ENCODE data around the gene KDM4B.

The KDM4B gene

GRCh38 chr19:5051619-5052018, 82.7 kb downstream of the KDM4B start:
- DNase-seq (ENCODE audit: low read depth) = no peak

GRCh38 chr19:5052515-5052914, 83.6 kb downstream of the KDM4B start:
- DNase-seq (ENCODE audit: low read depth) = no peak

GRCh38 chr19:5052945-5053485, 84.1 kb downstream of the KDM4B start:
- DNase-seq (ENCODE audit: low read depth) = no peak

GRCh38 chr19:5053661-5054060, 84.7 kb downstream of the KDM4B start:
- DNase-seq (ENCODE audit: low read depth) = no peak

GRCh38 chr19:5054551-5055456, 85.9 kb downstream of the KDM4B start:
- no peak for DNase-seq (ENCODE audit: low read depth)

- DNase-seq (ENCODE audit: low read depth) = no peak
Measured at GRCh38 chr19:5055457-5055776, 86.5 kb downstream of the KDM4B start.

- no peak for DNase-seq (ENCODE audit: low read depth)
Measured at GRCh38 chr19:5057860-5058259, 88.9 kb downstream of the KDM4B start.

- DNase-seq (ENCODE audit: low read depth) = no peak
Measured at GRCh38 chr19:5058521-5059212, 89.8 kb downstream of the KDM4B start.

GRCh38 chr19:5059213-5059574, 90.3 kb downstream of the KDM4B start:
- DNase-seq (ENCODE audit: low read depth) = no peak

GRCh38 chr19:5059793-5060192, 90.9 kb downstream of the KDM4B start:
- DNase-seq (ENCODE audit: low read depth) = no peak

- no peak for DNase-seq (ENCODE audit: low read depth)
Measured at GRCh38 chr19:5062195-5062594, 93.3 kb downstream of the KDM4B start.

GRCh38 chr19:5062799-5063198, 93.9 kb downstream of the KDM4B start:
- DNase-seq (ENCODE audit: low read depth) = no peak

GRCh38 chr19:5063873-5064645, 95.1 kb downstream of the KDM4B start:
- DNase-seq (ENCODE audit: low read depth) = no peak

GRCh38 chr19:5064896-5065295, 96.0 kb downstream of the KDM4B start:
- DNase-seq (ENCODE audit: low read depth) = no peak

GRCh38 chr19:5065663-5066093, 96.8 kb downstream of the KDM4B start:
- DNase-seq (ENCODE audit: low read depth) = no peak

- no peak for DNase-seq (ENCODE audit: low read depth)
Measured at GRCh38 chr19:5066768-5067167, 97.9 kb downstream of the KDM4B start.

- DNase-seq (ENCODE audit: low read depth) = no peak
Measured at GRCh38 chr19:5067678-5068077, 98.8 kb downstream of the KDM4B start.

- no peak for DNase-seq (ENCODE audit: low read depth)
Measured at GRCh38 chr19:5068233-5069072, 99.5 kb downstream of the KDM4B start.

GRCh38 chr19:5070331-5070730, 101.4 kb downstream of the KDM4B start:
- no peak for DNase-seq (ENCODE audit: low read depth)

- DNase-seq (ENCODE audit: low read depth) = no peak
Measured at GRCh38 chr19:5070930-5071329, 102.0 kb downstream of the KDM4B start.

- DNase-seq (ENCODE audit: low read depth) = no peak
Measured at GRCh38 chr19:5071579-5071978, 102.7 kb downstream of the KDM4B start.

GRCh38 chr19:5072115-5072514, 103.2 kb downstream of the KDM4B start:
- no peak for DNase-seq (ENCODE audit: low read depth)

Measured in activated T-cell treated with anti-CD3 and anti-CD28 coated beads for 24 hours (primary cell).